Heart right ventricle (tissue), 16 donors: ENCODE data around the gene FSTL3. TPM values are rescaled to one million over a fixed set of nuclear protein-coding genes. Genes with fewer than 3 reads are reported as not detected.

Source experiments
- ATAC-seq, 8 donors: fragments of 200-7000 bp; cut with Tn5 transposase; one replicate each; pipeline ENCODE4 v1.9.1; 2020; ENCODE audit warnings: mild to moderate bottlenecking in 8 of 8, moderate library complexity in 8 of 8, moderate number of reproducible peaks in 1 of 8
- DNase-seq, 2 donors: peaks; one replicate each; pipeline ENCODE4 v3.0.0-alpha.2; 2020
- H3K27ac ChIP-seq, 10 donors: fragments of 200-600 bp; sonication (generic) in 2 of 10; one replicate each; pipeline versions ENCODE4 v1.5.0 to v1.8.0; 2020 to 2022; ENCODE audit warnings: mild to moderate bottlenecking in 3 of 10
- H3K27me3 ChIP-seq, 7 donors: fragments of 200-600 bp; one replicate each; pipeline ENCODE4 v1.8.0; 2021 to 2022; ENCODE audit warnings: mild to moderate bottlenecking in 2 of 7
- H3K36me3 ChIP-seq, 9 donors: fragments of 200-600 bp; sonication (generic) in 1 of 9; one replicate each; pipeline versions ENCODE4 v1.5.0 to v1.8.0; 2020 to 2022; ENCODE audit warnings: mild to moderate bottlenecking in 2 of 9
- H3K4me1 ChIP-seq, 9 donors: fragments of 200-600 bp; sonication (generic) in 1 of 9; one replicate each; pipeline versions ENCODE4 v1.5.0 to v1.8.0; 2020 to 2022; ENCODE audit warnings: mild to moderate bottlenecking in 4 of 9
- H3K4me3 ChIP-seq, 10 donors: fragments of 200-600 bp; sonication (generic) in 2 of 10; one replicate each; pipeline versions ENCODE4 v1.5.0 to v1.8.0; 2020 to 2022; ENCODE audit warnings: mild to moderate bottlenecking in 7 of 10, moderate library complexity in 2 of 10
- H3K9me3 ChIP-seq, 11 donors: fragments of 200-600 bp in 10 of 11; sonication (generic) in 2 of 11; one replicate each; pipeline versions ENCODE4 v1.5.0 to v1.8.0; 2013 to 2022; ENCODE audit warnings: mild to moderate bottlenecking in 2 of 11, control low read depth in 1 of 11, moderate library complexity in 1 of 11
- WGBS, 2 donors: extraction: QIAGEN DNeasy Blood & Tissue Kit; methylation state at CpG; one replicate each; pipeline ENCODE4 v1.1.7; 2013; ENCODE audit warnings: inconsistent platforms in 1 of 2; 5-methylcytosine and 5-hydroxymethylcytosine counted together
- intact Hi-C, 10 donors: fragments of 100-400 bp; cut with DNase I; formaldehyde crosslinking; loops; one replicate each; pipeline versions ENCODE4 v1.11.1 to v1.14.2; 2022
- polyA plus RNA-seq, 2 donors: library from polyadenylated mRNA; stranded (reverse); fragments of 200-250 nt; gene quantifications; one replicate each; pipeline ENCODE4 v1.2.3, GENCODE V29; 2013
- total RNA-seq, 10 donors: library from RNA; stranded (reverse); fragmentation: NEBNext Ultra II Directional in 3 of 10; extraction: Animal tissue kit (Norgen Biotek cat#: 25700) in 3 of 10; gene quantifications; one replicate each; pipeline versions ENCODE4 v1.2.1 to v1.2.4, GENCODE V29; 2021 to 2023
- TF ChIP-seq, protein P1 (sequence below), 9 donors: fragments of 200-600 bp; sonication (generic) in 2 of 9; IDR thresholded peaks; one replicate each; pipeline versions ENCODE4 v1.5.0 to v1.8.0; 2021 to 2022; ENCODE audit warnings: antibody characterized with exemption in 9 of 9, mild to moderate bottlenecking in 5 of 9, moderate library complexity in 1 of 9
- donor health status: Arrhythmogenic right ventricular cardiomyopathy.
- donor health status: ischemic (EF 13 %, LVEDD 7.1; RV severe dilation, severe dysfunction).
- donor health status: healthy with polysubstance abuse.
- donor health status: DM: no; HTN: yes; CAD: no.
- donor health status: DM: no; HTN: no; CAD: no.
- donor health status: ischemic (EF 25% LVEDD 6.9; RV normal size, moderate dysfunction).
- donor health status: ischemic (EF 25% LVEDD 5.7; RV mildly dilated, moderate dysfunction).
- donor health status: healthy.
- donor health status: DM: yes; HTN: yes; CAD: no.
- donor health status: Ischemic cardiomyopathy.
- donor health status: ischemic (EF 35%, LVEDD 5.7; RV mildly dilated, moderate dysfunction).
- donor health status: nonischemic (EF 11% LVEDD 7.7; RV severe dilation, severe dysfunction).
- donor health status: DM: yes; HTN: yes; CAD: no.
- donor health status: PGD.
- donor health status: ischemic (EF 29% LVEDD 5.4; RV normal size, mild dysfunction).
- donor health status: nonischemic (EF 23%, LVEDD 6.1; RV moderate dilation, normal function).

Gene FSTL3
- total and polyA plus RNA-seq, 12 donors: 33.4 to 279 (median 84.7) TPM

DNA sequence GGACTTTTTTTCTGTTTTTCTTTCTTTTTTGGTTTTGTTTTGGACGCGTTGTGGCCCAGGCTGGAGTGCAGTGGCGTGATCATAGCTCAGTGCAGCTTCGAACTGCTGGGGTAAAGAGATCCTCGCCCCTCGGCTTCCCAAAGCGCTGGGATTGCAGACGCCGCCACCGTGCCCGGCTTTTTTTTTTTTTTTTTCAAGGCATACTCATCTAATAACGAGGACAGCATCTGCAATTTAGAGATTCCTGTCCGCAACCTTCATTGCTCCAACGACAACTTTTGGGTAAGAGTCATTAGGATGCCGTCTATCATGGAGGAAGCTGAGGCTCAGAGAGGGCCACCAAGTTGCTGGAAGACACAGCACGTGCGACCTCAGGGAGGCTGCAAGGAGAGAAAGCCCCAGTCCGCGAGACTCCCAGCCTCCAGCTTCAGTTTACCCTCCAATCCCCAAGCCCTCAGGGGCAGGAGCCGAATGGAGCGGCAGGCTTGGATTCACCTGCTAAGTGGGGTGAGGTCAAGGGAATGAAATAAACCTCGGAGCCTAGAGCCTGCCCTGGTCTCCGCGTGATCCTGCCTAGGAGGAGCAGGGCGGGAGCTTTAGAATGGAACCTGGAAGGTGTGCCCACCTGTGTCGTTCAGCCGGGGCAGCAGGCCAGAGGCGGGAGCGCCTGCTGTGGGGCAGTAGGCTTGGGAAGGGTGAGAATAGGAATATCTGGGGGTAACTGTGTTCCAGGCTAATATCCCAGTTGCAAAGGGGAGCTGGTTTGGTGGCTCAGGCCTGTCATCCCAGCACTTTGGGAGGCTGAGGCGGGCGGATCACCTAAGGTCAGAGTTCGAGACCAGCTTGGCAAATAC is 42.2 kb upstream of the FSTL3 start:
- DNase-seq (no peak), ATAC-seq (peak in 4 of 8 donors; percentile 1 to 10 (median 1))
- H3K4me3 ChIP-seq: peak overlapping the region; percentile 37 to 98 (median 90)
- TF ChIP-seq, protein P1, sequence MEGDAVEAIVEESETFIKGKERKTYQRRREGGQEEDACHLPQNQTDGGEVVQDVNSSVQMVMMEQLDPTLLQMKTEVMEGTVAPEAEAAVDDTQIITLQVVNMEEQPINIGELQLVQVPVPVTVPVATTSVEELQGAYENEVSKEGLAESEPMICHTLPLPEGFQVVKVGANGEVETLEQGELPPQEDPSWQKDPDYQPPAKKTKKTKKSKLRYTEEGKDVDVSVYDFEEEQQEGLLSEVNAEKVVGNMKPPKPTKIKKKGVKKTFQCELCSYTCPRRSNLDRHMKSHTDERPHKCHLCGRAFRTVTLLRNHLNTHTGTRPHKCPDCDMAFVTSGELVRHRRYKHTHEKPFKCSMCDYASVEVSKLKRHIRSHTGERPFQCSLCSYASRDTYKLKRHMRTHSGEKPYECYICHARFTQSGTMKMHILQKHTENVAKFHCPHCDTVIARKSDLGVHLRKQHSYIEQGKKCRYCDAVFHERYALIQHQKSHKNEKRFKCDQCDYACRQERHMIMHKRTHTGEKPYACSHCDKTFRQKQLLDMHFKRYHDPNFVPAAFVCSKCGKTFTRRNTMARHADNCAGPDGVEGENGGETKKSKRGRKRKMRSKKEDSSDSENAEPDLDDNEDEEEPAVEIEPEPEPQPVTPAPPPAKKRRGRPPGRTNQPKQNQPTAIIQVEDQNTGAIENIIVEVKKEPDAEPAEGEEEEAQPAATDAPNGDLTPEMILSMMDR (IDR thresholded peaks at IDR 0.05): no peak
- H3K27me3 ChIP-seq: peaks cover 0 to 9% (median 0%) of the 10 kb centered on the region in 7 donors
- peaks cover 16 to 42% (median 27%) of the 10 kb centered on the region in 9 donors for H3K4me1 ChIP-seq
- WGBS, 2 donors: 26 to 29% methylated on average over 32 of the region's 32 CpGs
- H3K36me3 ChIP-seq: peaks cover 0 to 22% (median 0%) of the 10 kb centered on the region in 9 donors
- intact Hi-C loops: loop anchor here in 2 of 10 donors (2.0 to 10.0 kb wide), 3 partner anchors 25 to 102 kb away; partner anchors contain the start of gene CDC34 (in 2 of the 2)
- peak overlapping the region in 8 of 10 donors; percentile 29 to 85 (median 66) for H3K27ac ChIP-seq
- H3K9me3 ChIP-seq: no peaks in the 10 kb centered on the region

DNA sequence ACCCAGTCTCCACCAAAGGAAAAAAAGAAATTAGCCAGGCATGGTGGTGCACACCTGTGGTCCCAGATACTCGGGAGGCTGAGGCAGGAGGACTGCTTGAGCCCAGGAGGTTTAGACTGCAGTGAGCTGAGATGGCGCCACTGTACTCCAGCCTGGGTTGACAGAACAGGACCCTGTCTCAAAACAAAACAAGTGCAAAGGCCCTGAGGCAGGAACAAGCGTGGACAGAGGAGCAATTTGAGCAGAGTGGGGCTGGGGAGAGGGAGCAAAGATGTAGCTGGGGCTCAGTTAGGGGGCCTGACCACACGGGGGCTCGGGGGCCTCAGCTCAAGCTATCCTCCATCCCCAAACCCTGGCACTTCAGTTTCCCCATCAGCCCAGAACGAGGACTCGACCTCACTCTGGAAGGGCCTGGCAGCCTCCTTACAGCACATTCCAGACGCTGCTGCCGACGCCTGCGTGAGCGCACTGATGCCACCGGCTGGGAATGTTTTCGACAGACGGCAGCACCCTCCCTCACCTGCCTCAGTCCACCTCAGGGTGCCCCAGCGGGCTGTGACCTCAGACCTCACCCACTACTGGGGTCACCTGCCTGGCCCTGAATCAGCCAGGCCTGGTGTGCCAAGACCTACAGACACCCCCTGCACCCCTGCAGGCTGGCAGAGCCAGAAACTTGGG is 41.1 kb upstream of the FSTL3 start:
- H3K9me3 ChIP-seq: no peaks in the 10 kb centered on the region
- WGBS, 2 donors: 88 to 90% methylated on average over 16 of the region's 16 CpGs
- ATAC-seq: no peak
- TF ChIP-seq, protein P1 (IDR thresholded peaks at IDR 0.05): no peak
- H3K27ac ChIP-seq: no peak overlapping the region
- intact Hi-C loops: loop anchor here in 2 of 10 donors (5.0 to 10.0 kb wide), 2 partner anchors 100 to 103 kb away; partner anchors contain the start of gene CDC34 (in 2 of the 2)
- peaks cover 0 to 14% (median 0%) of the 10 kb centered on the region in 7 donors for H3K27me3 ChIP-seq
- peaks cover 19 to 41% (median 31%) of the 10 kb centered on the region in 9 donors for H3K4me1 ChIP-seq
- H3K4me3 ChIP-seq: no peak overlapping the region
- DNase-seq: no peak
- peaks cover 0 to 14% (median 0%) of the 10 kb centered on the region in 9 donors for H3K36me3 ChIP-seq

- TF ChIP-seq, protein P1 (IDR thresholded peaks at IDR 0.05): no peak
- Histone ChIP-seq H3K27ac (peak overlapping the region in 1 of 10 donors; percentile 31), H3K4me3 (peak overlapping the region in 9 of 10 donors; percentile 27 to 56 (median 47)), H3K9me3 (no peaks in the 10 kb centered on the region), H3K27me3 (peaks cover 0 to 16% (median 0%) of the 10 kb centered on the region in 7 donors), H3K36me3 (no peaks in the 10 kb centered on the region), H3K4me1 (peaks cover 10 to 21% (median 16%) of the 10 kb centered on the region in 9 donors)
- ATAC-seq (peak in 1 of 8 donors; percentile 5), DNase-seq (no peak)
- WGBS, 2 donors: 57 to 66% methylated on average over 17 of the region's 17 CpGs
- intact Hi-C loops: loop anchor here in 1 of 10 donors (10.0 kb wide), 1 partner anchor 104 kb away; the partner anchor contains the start of gene CDC34
Observed at GRCh38 chr19:638906-639252, 37.3 kb upstream of the FSTL3 start.
